HCT116 (cell line): ENCODE results near the gene HIPK2. TPM values are rescaled to one million over a fixed set of nuclear protein-coding genes. Genes with fewer than 3 reads are reported as not detected.

ENCODE experiments used
- ATAC-seq: fragments of 200-7000 bp; cut with Tn5 transposase; 2 replicates; pipeline ENCODE4 v1.9.1; 2020; ENCODE audit warnings: mild to moderate bottlenecking, moderate library complexity
- BruUV-seq: library from RNA; stranded (reverse); fragments of 400-500 nt; replicated peaks from 2 replicates; lab custom pipeline; 2021; lab: Mats Ljungman, UMichigan
- CTCF ChIA-PET: fragments of 300-600 bp; sonication (Branson Sonifier 250); formaldehyde crosslinking; loops from one replicate; lab custom pipeline; 2021; ENCODE audit warnings: antibody characterized with exemption; lab: Charles Lee
- POLR2A ChIA-PET: fragments of 300-600, 350-600 bp; sonication (Branson Sonifier 250); formaldehyde crosslinking; loops from one replicate; lab custom pipeline; 2021; ENCODE audit warnings: antibody characterized with exemption; lab: Charles Lee
- RAD21 ChIA-PET, 2 experiments: fragments of 300-600 bp; sonication (Branson Sonifier 250); formaldehyde crosslinking; loops; one replicate each; lab custom pipeline; 2023; ENCODE audit warnings: low total read pairs in 2 of 2; ENCODE audit not compliant: uncharacterized antibody in 2 of 2, unreplicated experiment in 2 of 2, low non-redundant PET in 1 of 2; lab: Charles Lee
- DNase-seq: peaks from one replicate; pipeline ENCODE4 v3.0.0-alpha.2; 2010; ENCODE audit warnings: low read depth, low spot score
- H2AFZ ChIP-seq: fragments of 200-600 bp; shearing (Covaris generic), sonication (generic); 2 replicates; pipeline ENCODE4 v1.6.1; 2017; ENCODE audit warnings: low read depth, mixed run types, mixed read lengths, antibody characterized with exemption, low read length; ENCODE audit not compliant: poor library complexity, severe bottlenecking
- H3K27ac ChIP-seq: 2 replicates; pipeline ENCODE4 v1.5.1; 2012; ENCODE audit warnings: low read depth, low read length
- H3K27me3 ChIP-seq: fragments of 200-600 bp; sonication (generic); 2 replicates; pipeline ENCODE4 v1.6.1; 2016; ENCODE audit warnings: mixed run types, low read length, mixed read lengths; ENCODE audit not compliant: insufficient read depth
- H3K36me3 ChIP-seq, 2 experiments: fragments of 200-500 bp in 1 of 2; fragments of 200-600 bp in 1 of 2; sonication (Bioruptor generic) in 1 of 2; sonication (generic) in 1 of 2; 2 replicates each; pipeline versions ENCODE4 v1.5.1 to v1.6.1; 2014 to 2016; ENCODE audit warnings: low read length in 2 of 2, inconsistent platforms in 1 of 2, mixed read lengths in 1 of 2, mixed run types in 1 of 2; ENCODE audit not compliant: insufficient read depth in 2 of 2, control insufficient read depth in 1 of 2
- H3K4me1 ChIP-seq, 2 experiments: fragments of 200-600 bp in 1 of 2; sonication (generic) in 1 of 2; 2 replicates each; pipeline versions ENCODE4 v1.5.1 to v1.6.1; 2012 to 2017; ENCODE audit warnings: low read length in 2 of 2, inconsistent platforms in 1 of 2, mild to moderate bottlenecking in 1 of 2, mixed read lengths in 1 of 2, mixed run types in 1 of 2, moderate library complexity in 1 of 2; ENCODE audit not compliant: insufficient read depth in 2 of 2, control insufficient read depth in 1 of 2
- H3K4me2 ChIP-seq: fragments of 200-600 bp; sonication (generic); 2 replicates; pipeline ENCODE4 v1.6.1; 2017; ENCODE audit warnings: mixed run types, low read length, mixed read lengths
- H3K4me3 ChIP-seq, 2 experiments: fragments of 200-600 bp in 1 of 2; sonication (generic) in 1 of 2; replicated peaks in 1 of 2; 2 replicates each; pipeline ENCODE4 v1.5.1; 2011 to 2016; ENCODE audit warnings: low read length in 2 of 2, control low read depth in 1 of 2, low read depth in 1 of 2, mild to moderate bottlenecking in 1 of 2, mixed read lengths in 1 of 2, mixed run types in 1 of 2
- H3K79me2 ChIP-seq: fragments of 200-600 bp; sonication (generic); 2 replicates; pipeline ENCODE4 v1.6.1; 2017; ENCODE audit warnings: mild to moderate bottlenecking, mixed run types, low read length, moderate library complexity, mixed read lengths; ENCODE audit not compliant: insufficient read depth
- H3K9ac ChIP-seq: fragments of 200-600 bp; sonication (generic); 2 replicates; pipeline ENCODE4 v1.6.1; 2016; ENCODE audit warnings: low read length, mixed read lengths
- H3K9me2 ChIP-seq: fragments of 200-600 bp; sonication (generic), shearing (Covaris generic); 2 replicates; pipeline ENCODE4 v1.6.1; 2017; ENCODE audit warnings: mixed run types, mild to moderate bottlenecking, moderate library complexity; ENCODE audit not compliant: insufficient read depth
- H3K9me3 ChIP-seq, 2 experiments: fragments of 200-500 bp in 1 of 2; fragments of 200-600 bp in 1 of 2; sonication (Bioruptor generic) in 1 of 2; sonication (generic) in 1 of 2; 2 replicates each; pipeline ENCODE4 v1.6.1; 2014 to 2017; ENCODE audit warnings: low read length in 2 of 2, mixed read lengths in 2 of 2, inconsistent platforms in 1 of 2, low read depth in 1 of 2, mild to moderate bottlenecking in 1 of 2, mixed run types in 1 of 2, moderate library complexity in 1 of 2; ENCODE audit not compliant: control insufficient read depth in 1 of 2, insufficient read depth in 1 of 2
- H4K20me1 ChIP-seq: fragments of 200-600 bp; sonication (generic), shearing (Covaris generic); 2 replicates; pipeline ENCODE4 v1.6.1; 2017; ENCODE audit warnings: mixed run types, mild to moderate bottlenecking, moderate library complexity; ENCODE audit not compliant: insufficient read depth
- CBX3 ChIP-seq: IDR thresholded peaks from 2 replicates; pipeline ENCODE4 v1.6.1; 2012; ENCODE audit warnings: low read depth
- EGR1 ChIP-seq: IDR thresholded peaks from 2 replicates; pipeline ENCODE4 v1.6.1; 2012; ENCODE audit warnings: low read depth
- EZH2 ChIP-seq: fragments of 200-600 bp; sonication (generic); IDR thresholded peaks from 2 replicates; pipeline ENCODE4 v1.6.1; 2017; ENCODE audit warnings: antibody characterized with exemption, mixed run types
- EZH2phosphoT487 ChIP-seq: fragments of 200-600 bp; IDR thresholded peaks from 2 replicates; pipeline ENCODE4 v1.6.1; 2018; ENCODE audit warnings: antibody characterized with exemption, borderline replicate concordance
- MAX ChIP-seq: IDR thresholded peaks from 2 replicates; pipeline ENCODE4 v1.6.1; 2012
- POLR2A ChIP-seq: IDR thresholded peaks from 2 replicates; pipeline ENCODE4 v1.7.0; 2011; ENCODE audit warnings: borderline replicate concordance; ENCODE audit not compliant: insufficient read depth, insufficient read length; ENCODE audit errors: extremely low read depth
- RAD21 ChIP-seq: IDR thresholded peaks from 2 replicates; pipeline ENCODE4 v1.6.1; 2012; ENCODE audit warnings: low read depth, mild to moderate bottlenecking
- REST ChIP-seq: IDR thresholded peaks from 2 replicates; pipeline ENCODE4 v1.6.1; 2012; ENCODE audit warnings: low read depth
- ZBTB33 ChIP-seq: IDR thresholded peaks from 2 replicates; pipeline ENCODE4 v1.6.1; 2011; ENCODE audit warnings: mild to moderate bottlenecking, low read length, moderate library complexity; ENCODE audit not compliant: insufficient replicate concordance; ENCODE audit errors: extremely low read depth
- intact Hi-C: fragments of 100-400 bp; cut with micrococcal nuclease; formaldehyde crosslinking; loops from 2 replicates; pipeline ENCODE4 v1.10.0; 2022
- total RNA-seq: library from RNA; stranded (reverse); gene quantifications from one replicate; pipeline ENCODE4 v1.2.1, GENCODE V29; 2021; ENCODE audit not compliant: unreplicated experiment

HIPK2 gene
- total RNA-seq, 1 experiment from 2014 or later = 49.5 TPM

GRCh38 chr7:139531094-139531493 lies 246.7 kb downstream of the HIPK2 start:
- TF ChIP-seq EGR1 = no peak
- TF ChIP-seq RAD21 = no peak
- TF ChIP-seq MAX = no peak
- no peak for TF ChIP-seq ZBTB33
- no peak for TF ChIP-seq EZH2
- TF ChIP-seq EZH2phosphoT487 = no peak
- TF ChIP-seq POLR2A = no peak
- TF ChIP-seq REST = no peak
- TF ChIP-seq CBX3 = no peak
- POLR2A ChIA-PET = no interaction called here
- CTCF ChIA-PET = no interaction called here
- ATAC-seq (no peak), DNase-seq (no peak)
- Histone ChIP-seq H3K9me3 (no peaks in the 10 kb centered on the region), H2AFZ (no peak overlapping the region), H3K9me2 (no peaks in the 10 kb centered on the region), H3K79me2 (no peaks in the 10 kb centered on the region), H3K27ac (no peak overlapping the region), H3K27me3 (peaks cover 10% of the 10 kb centered on the region; the same call in 1 of the 2 replicates), H3K36me3 (no peaks in the 10 kb centered on the region), H3K4me3 (no peak overlapping the region), H3K4me1 (no peaks in the 10 kb centered on the region), H4K20me1 (no peaks in the 10 kb centered on the region), H3K4me2 (no peak overlapping the region), H3K9ac (no peak overlapping the region)
- no TSS peak for BruUV-seq
- RAD21 ChIA-PET = no interaction called here
- intact Hi-C loops = no loop called here
